ENCODE data around the gene TNFRSF6B. TPM values are rescaled to one million over a fixed set of nuclear protein-coding genes. Genes with fewer than 3 reads are reported as not detected.

Gene TNFRSF6B
- total and polyA plus RNA-seq, 7 donors: 0.56 to 16.1 (median 1.9) TPM; not detected in 1

DNA sequence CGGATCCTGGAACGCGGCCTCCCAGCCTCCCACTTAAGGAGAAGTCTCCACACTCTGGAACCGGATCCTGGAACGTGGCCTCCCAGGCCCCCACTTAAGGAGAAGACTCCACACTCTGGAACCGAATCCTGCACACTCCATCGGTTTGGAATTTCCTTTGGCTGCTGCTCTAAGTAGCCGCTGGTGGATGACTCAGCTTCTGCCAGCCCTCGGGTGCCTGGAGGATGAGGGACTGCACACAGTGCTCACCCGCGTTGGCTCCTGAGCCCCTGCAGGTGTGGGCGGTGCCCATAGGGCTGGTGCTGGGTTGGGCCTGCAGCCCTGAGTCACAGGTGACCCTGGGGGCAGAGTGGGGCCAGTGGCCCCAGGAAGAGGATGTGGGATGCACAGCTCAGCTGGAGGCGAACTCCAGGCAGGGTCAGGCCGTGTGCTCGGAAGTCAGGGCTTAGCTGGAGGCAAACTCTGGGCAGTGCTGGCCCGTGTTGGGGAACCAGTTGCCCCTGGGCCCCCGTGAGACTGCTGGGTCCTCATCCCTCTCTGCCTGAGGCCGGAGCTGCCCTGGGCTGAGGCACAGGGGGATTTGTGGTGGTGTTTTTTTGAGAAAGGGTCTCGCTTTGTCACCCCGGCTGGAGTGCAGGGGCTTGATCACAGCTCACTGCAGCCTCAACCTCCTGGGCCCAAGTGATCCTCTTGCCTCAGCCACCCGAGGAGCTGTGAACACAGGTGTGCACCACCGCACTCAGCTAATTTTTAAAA, 13.9 kb upstream of the TNFRSF6B start:
- Histone ChIP-seq H3K4me1 (peaks cover 24% of the 10 kb centered on the region), H3K9me3 (no peaks in the 10 kb centered on the region), H3K4me3 (no peak overlapping the region), H3K27me3 (ENCODE audit: insufficient read depth in 3 of 3, low read length in 2 of 3) (no peaks in the 10 kb centered on the region), H3K36me3 (ENCODE audit: insufficient read depth in 1 of 2, low read depth in 1 of 2) (peaks cover 0 to 25% of the 10 kb centered on the region in 2 donors), H3K27ac (peak overlapping the region; percentile 81)
- DNase-seq (peak; percentile 80 to 87), ATAC-seq (peak; percentile 62 to 79 (median 78))
- intact Hi-C loops (cut with DNase I): no loop called here
- 65 to 72% (median 68%) methylated on average over 22 of the region's 22 CpGs for WGBS, 3 donors
- TF ChIP-seq, protein P1, sequence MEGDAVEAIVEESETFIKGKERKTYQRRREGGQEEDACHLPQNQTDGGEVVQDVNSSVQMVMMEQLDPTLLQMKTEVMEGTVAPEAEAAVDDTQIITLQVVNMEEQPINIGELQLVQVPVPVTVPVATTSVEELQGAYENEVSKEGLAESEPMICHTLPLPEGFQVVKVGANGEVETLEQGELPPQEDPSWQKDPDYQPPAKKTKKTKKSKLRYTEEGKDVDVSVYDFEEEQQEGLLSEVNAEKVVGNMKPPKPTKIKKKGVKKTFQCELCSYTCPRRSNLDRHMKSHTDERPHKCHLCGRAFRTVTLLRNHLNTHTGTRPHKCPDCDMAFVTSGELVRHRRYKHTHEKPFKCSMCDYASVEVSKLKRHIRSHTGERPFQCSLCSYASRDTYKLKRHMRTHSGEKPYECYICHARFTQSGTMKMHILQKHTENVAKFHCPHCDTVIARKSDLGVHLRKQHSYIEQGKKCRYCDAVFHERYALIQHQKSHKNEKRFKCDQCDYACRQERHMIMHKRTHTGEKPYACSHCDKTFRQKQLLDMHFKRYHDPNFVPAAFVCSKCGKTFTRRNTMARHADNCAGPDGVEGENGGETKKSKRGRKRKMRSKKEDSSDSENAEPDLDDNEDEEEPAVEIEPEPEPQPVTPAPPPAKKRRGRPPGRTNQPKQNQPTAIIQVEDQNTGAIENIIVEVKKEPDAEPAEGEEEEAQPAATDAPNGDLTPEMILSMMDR (IDR thresholded peaks at IDR 0.05): no peak

- 87 to 94% (median 90%) methylated on average over 17 to 21 of the region's 21 CpGs for WGBS, 3 donors
- no peaks in the 10 kb centered on the region for H3K9me3 ChIP-seq
- no peak overlapping the region for H3K4me3 ChIP-seq
- intact Hi-C loops (cut with DNase I): no loop called here
- DNase-seq (no peak), ATAC-seq (no peak)
- TF ChIP-seq, protein P1 (IDR thresholded peaks at IDR 0.05): no peak
- peaks cover 0 to 3% of the 10 kb centered on the region in 2 donors for H3K36me3 ChIP-seq (ENCODE audit: insufficient read depth in 1 of 2, low read depth in 1 of 2)
- no peaks in the 10 kb centered on the region for H3K27me3 ChIP-seq (ENCODE audit: insufficient read depth in 3 of 3, low read length in 2 of 3)
- H3K27ac ChIP-seq: peak overlapping the region; percentile 79
- H3K4me1 ChIP-seq: peaks cover 27% of the 10 kb centered on the region
Measured at GRCh38 chr20:63685269-63686026, 11.0 kb upstream of the TNFRSF6B start.

GRCh38 chr20:63686094-63686491, 10.4 kb upstream of the TNFRSF6B start:
- Histone ChIP-seq H3K36me3 (ENCODE audit: insufficient read depth in 1 of 2, low read depth in 1 of 2) (no peaks in the 10 kb centered on the region), H3K4me1 (peaks cover 27% of the 10 kb centered on the region), H3K27ac (peak overlapping the region; percentile 79), H3K4me3 (no peak overlapping the region), H3K9me3 (no peaks in the 10 kb centered on the region), H3K27me3 (ENCODE audit: insufficient read depth in 3 of 3, low read length in 2 of 3) (no peaks in the 10 kb centered on the region)
- TF ChIP-seq, protein P1 (IDR thresholded peaks at IDR 0.05): no peak
- no peak for DNase-seq
- intact Hi-C loops (cut with DNase I): no loop called here
- 78 to 87% (median 86%) methylated on average over 24 of the region's 24 CpGs for WGBS, 3 donors
- ATAC-seq: no peak

DNA sequence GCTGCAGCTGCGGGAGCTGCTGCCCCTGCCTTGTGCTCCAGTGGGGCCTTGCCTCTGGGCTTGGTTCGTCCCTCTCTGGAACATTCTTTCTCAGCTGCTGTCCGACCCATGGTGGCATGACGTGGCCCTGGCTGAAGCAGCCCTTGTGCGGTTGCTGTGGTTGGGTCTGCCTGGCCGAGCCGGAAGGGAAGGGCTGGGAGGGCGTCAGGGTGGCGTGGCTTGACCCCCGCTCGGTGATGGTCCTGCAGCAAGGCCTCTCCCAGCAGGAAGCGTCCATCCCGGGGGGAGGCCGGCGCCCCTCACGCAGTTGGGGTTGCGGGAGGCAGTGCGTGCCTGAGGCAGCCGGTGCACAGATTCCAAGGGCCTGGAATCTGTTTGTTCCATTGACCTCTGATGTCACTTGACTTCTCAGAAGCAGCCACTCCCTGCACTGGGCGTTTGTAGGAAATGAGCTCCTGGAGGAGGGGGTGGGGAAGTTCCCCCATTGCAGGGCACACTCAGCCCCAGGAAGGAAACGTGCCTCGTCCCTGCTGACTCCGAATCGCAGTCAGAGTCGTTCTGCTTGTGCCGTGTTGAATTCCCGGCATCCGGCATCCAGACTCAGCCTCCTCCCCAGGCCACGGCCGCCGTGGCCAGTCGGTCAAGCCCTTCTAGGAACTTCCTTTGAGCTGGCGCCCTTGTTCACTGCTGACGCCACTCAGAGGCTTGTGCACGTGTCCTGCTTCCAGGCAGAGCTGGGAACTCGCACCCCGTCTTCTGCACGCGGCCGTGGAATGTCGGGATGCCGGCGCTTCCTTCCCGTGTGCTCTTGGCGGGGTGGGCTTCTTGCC, 9.7 kb upstream of the TNFRSF6B start:
- TF ChIP-seq, protein P1 (IDR thresholded peaks at IDR 0.05): no peak
- WGBS, 3 donors: 46 to 52% (median 52%) methylated on average over 45 of the region's 45 CpGs
- Histone ChIP-seq H3K27me3 (ENCODE audit: insufficient read depth in 3 of 3, low read length in 2 of 3) (no peaks in the 10 kb centered on the region), H3K4me1 (peaks cover 24% of the 10 kb centered on the region), H3K27ac (peak overlapping the region; percentile 79), H3K36me3 (ENCODE audit: insufficient read depth in 1 of 2, low read depth in 1 of 2) (no peaks in the 10 kb centered on the region), H3K9me3 (no peaks in the 10 kb centered on the region), H3K4me3 (no peak overlapping the region)
- intact Hi-C loops (cut with DNase I): no loop called here
- DNase-seq (peak; percentile 78 to 87), ATAC-seq (peak; percentile 9 to 38 (median 34))

All from psoas muscle (tissue), 8 donors.